Measurements from ENCODE around the gene ATF5. TPM values are rescaled to one million over a fixed set of nuclear protein-coding genes. Genes with fewer than 3 reads are reported as not detected.
"Not testable (repeated sequence)": the region's sequence is repeated elsewhere in the genome, so short reads cannot be mapped to it uniquely, and the experiment has no call there.

ATF5 gene
- total and polyA plus RNA-seq, 10 of the 15 experiments (the other 5 are each of a cell fraction or from before 2014, with no cell fraction given) = 9.1 to 133 (median 24.0) TPM

DNA sequence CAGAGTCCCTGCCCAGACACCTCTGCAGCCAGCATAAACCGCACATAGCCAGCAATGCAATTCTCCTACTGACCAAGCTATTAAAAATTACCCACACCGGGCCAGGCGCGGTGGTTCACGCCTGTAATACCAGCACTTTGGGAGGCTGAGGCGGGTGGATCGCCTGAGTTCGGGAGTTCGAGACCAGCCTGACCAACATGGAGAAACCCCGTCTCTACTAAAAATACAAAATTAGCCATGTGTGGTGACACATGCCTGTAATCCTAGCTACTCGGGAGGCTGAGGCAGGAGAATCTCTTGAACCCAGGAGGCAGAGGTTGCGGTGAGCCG is 4.2 kb upstream of the ATF5 start:
- in situ Hi-C loops (cut with MboI); DNase-seq (ENCODE audit: low read depth, low spot score); ATAC-seq; H3K27me3 ChIP-seq (replicated peaks in 1 of 2; ENCODE audit: control insufficient read depth in 2 of 2, insufficient read depth in 2 of 2, low read length in 1 of 2); H2AFZ ChIP-seq (ENCODE audit: control insufficient read depth, low read depth, low read length); BruUV-seq (replicated peaks); FAIRE-seq; H4K20me1 ChIP-seq (ENCODE audit: control insufficient read depth, insufficient read depth); H3K9me3 ChIP-seq (replicated peaks; ENCODE audit: control insufficient read depth, insufficient read depth, low read length): not testable (repeated sequence)
- intact Hi-C loops (cut with micrococcal nuclease; ENCODE audit: unreplicated experiment) = loop anchor here (5.0 kb wide), 1 partner anchor 48 kb away; the partner anchor contains the start of genes AKT1S1 and TBC1D17
- TF ChIP-seq, protein P1, sequence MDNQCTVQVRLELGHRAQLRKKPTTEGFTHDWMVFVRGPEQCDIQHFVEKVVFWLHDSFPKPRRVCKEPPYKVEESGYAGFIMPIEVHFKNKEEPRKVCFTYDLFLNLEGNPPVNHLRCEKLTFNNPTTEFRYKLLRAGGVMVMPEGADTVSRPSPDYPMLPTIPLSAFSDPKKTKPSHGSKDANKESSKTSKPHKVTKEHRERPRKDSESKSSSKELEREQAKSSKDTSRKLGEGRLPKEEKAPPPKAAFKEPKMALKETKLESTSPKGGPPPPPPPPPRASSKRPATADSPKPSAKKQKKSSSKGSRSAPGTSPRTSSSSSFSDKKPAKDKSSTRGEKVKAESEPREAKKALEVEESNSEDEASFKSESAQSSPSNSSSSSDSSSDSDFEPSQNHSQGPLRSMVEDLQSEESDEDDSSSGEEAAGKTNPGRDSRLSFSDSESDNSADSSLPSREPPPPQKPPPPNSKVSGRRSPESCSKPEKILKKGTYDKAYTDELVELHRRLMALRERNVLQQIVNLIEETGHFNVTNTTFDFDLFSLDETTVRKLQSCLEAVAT (IDR thresholded peaks at IDR 0.05) = peak; percentile 51; the same call in 1 of the 2 replicates
- Histone ChIP-seq H3K4me1 (ENCODE audit: control insufficient read depth, insufficient read depth, low read length) (peaks cover 42% of the 10 kb centered on the region), H3K27ac (ENCODE audit: control insufficient read depth, insufficient read depth) (peak overlapping the region; percentile 52), H3K9ac (ENCODE audit: control insufficient read depth, insufficient read depth, low read length) (peak overlapping the region; percentile 25; the same call in 1 of the 2 replicates), H3K79me2 (ENCODE audit: control insufficient read depth, insufficient read depth, low read length) (peaks cover 96% of the 10 kb centered on the region), H3K4me3 (peak overlapping the region; percentile 59), H3K36me3 (ENCODE audit: control insufficient read depth in 2 of 2, insufficient read depth in 2 of 2, low read length in 1 of 2) (peaks cover 14 to 33% of the 10 kb centered on the region in 2 experiments), H3K4me2 (ENCODE audit: control insufficient read depth, insufficient read depth) (peak overlapping the region; percentile 76)
- ChIA-PET POLR2A (interaction anchor here (0.5 to 1.6 kb wide), 8 partner anchors 11 to 613 kb away, joined by 3 to 5 read pairs (median 4); partner anchors contain the start of gene IL4I1), CTCF (interaction anchor here (0.8 kb wide), 1 partner anchor 14 kb away, joined by 3 read pairs; no protein-coding TSS in a partner anchor), RAD21 (ENCODE audit: unreplicated experiment) (interaction anchor here (0.9 to 1.2 kb wide), 4 partner anchors 11 to 31 kb away, joined by 3 to 5 read pairs (median 4); no protein-coding TSS in a partner anchor), SMC1A (ENCODE audit: uncharacterized antibody, unreplicated experiment) (interaction anchor here (1.2 kb wide), 1 partner anchor 13 kb away, joined by 3 read pairs; no protein-coding TSS in a partner anchor)
- WGBS (ENCODE audit: insufficient coverage, insufficient replicate concordance, low lambda C conversion rate, missing lambda C conversion rate) = 99% methylated on average over 13 of the region's 13 CpGs

DNA sequence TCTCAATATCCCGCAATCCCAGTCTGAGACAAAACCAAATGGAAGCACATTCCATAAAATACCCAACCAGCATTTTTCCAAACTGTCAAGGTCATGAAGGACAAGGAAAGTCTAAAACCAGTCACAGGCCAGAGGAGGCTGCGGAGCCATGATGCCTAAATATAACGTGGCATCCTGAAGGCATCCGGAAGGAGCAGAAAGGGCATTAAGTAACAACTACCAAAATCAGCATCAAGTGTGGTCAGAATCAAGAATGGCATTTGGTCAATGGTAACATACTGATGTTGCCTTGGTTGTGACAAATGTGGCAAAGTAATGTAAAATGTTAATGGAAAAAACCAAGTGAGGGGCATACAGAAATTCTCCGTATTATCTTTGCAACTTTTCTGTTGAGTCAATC is 3.5 kb upstream of the ATF5 start:
- no peak for ATAC-seq
- DNase-seq (ENCODE audit: low read depth, low spot score) = no peak
- Histone ChIP-seq H3K4me3 (peak overlapping the region; percentile 59; the same call in 1 of the 2 replicates), H3K4me2 (ENCODE audit: control insufficient read depth, insufficient read depth) (peak overlapping the region; percentile 64; the same call in 1 of the 2 replicates), H3K4me1 (ENCODE audit: control insufficient read depth, insufficient read depth, low read length) (peaks cover 43% of the 10 kb centered on the region), H3K36me3 (ENCODE audit: control insufficient read depth in 2 of 2, insufficient read depth in 2 of 2, low read length in 1 of 2) (peaks cover 13 to 30% of the 10 kb centered on the region in 2 experiments), H4K20me1 (ENCODE audit: control insufficient read depth, insufficient read depth) (no peaks in the 10 kb centered on the region), H3K79me2 (ENCODE audit: control insufficient read depth, insufficient read depth, low read length) (peaks cover 96% of the 10 kb centered on the region), H3K27ac (ENCODE audit: control insufficient read depth, insufficient read depth) (peak overlapping the region; percentile 45; the same call in 1 of the 2 replicates), H3K9ac (ENCODE audit: control insufficient read depth, insufficient read depth, low read length) (peak overlapping the region; percentile 33; the same call in 1 of the 2 replicates), H3K9me3 (replicated peaks; ENCODE audit: control insufficient read depth, insufficient read depth, low read length) (no peaks in the 10 kb centered on the region), H2AFZ (ENCODE audit: control insufficient read depth, low read depth, low read length) (no peak overlapping the region), H3K27me3 (replicated peaks in 1 of 2; ENCODE audit: control insufficient read depth in 2 of 2, insufficient read depth in 2 of 2, low read length in 1 of 2) (no peaks in the 10 kb centered on the region)
- ChIA-PET POLR2A (interaction anchor here (0.6 to 5.8 kb wide), 2 partner anchors 25 to 29 kb away, joined by 3 to 113 read pairs; partner anchors contain the start of gene IL4I1), RAD21 (ENCODE audit: unreplicated experiment) (interaction anchor here (5.0 kb wide), 1 partner anchor 30 kb away, joined by 66 read pairs; the partner anchor contains the start of gene IL4I1), SMC1A (ENCODE audit: uncharacterized antibody, unreplicated experiment) (interaction anchor here (4.8 kb wide), 1 partner anchor 31 kb away, joined by 78 read pairs; the partner anchor contains the start of gene IL4I1), CTCF (no interaction called here)
- BruUV-seq (replicated peaks) = no TSS peak
- TF ChIP-seq ZBED1 (IDR thresholded peaks at IDR 0.05; ENCODE audit: borderline replicate concordance) (no peak), TAF1 (IDR thresholded peaks at IDR 0.05; ENCODE audit: borderline replicate concordance, low read depth, low read length) (no peak), MTA3 (IDR thresholded peaks at IDR 0.05; ENCODE audit: borderline replicate concordance, low read length) (no peak), RCOR1 (conservative IDR thresholded peaks at IDR 0.05; ENCODE audit: low read depth, low read length) (no peak)
- in situ Hi-C loops (cut with MboI) (no loop called here), intact Hi-C loops (cut with micrococcal nuclease; ENCODE audit: unreplicated experiment) (loop anchor here (5.0 kb wide), 1 partner anchor 48 kb away; the partner anchor contains the start of genes AKT1S1 and TBC1D17)
- over 99% methylated on average over 5 of the region's 5 CpGs for WGBS (ENCODE audit: insufficient coverage, insufficient replicate concordance, low lambda C conversion rate, missing lambda C conversion rate)
- no peak for FAIRE-seq
